OCI-LY7 (cell line): ENCODE measurements around the gene BRI3.

Experiments
- CTCF ChIP-seq: fragments of 200-600 bp; sonication (generic); conservative IDR thresholded peaks from 2 replicates; pipeline ENCODE4 v1.5.1; 2014; ENCODE audit warnings: mild to moderate bottlenecking, antibody characterized with exemption, low read length, moderate library complexity, mixed read lengths
- EZH2phosphoT487 ChIP-seq: fragments of 200-600 bp; sonication (generic); IDR thresholded peaks from 2 replicates; pipeline ENCODE4 v1.6.1; 2018; ENCODE audit warnings: low read depth, borderline replicate concordance, mild to moderate bottlenecking, mixed run types, antibody characterized with exemption, low read length, moderate library complexity, mixed read lengths

GRCh38 chr7:98288064-98288823, 6.8 kb downstream of the BRI3 start:
- TF ChIP-seq CTCF = no peak
- TF ChIP-seq EZH2phosphoT487 = no peak
